A549 treated with AZD2906 at 1 μM for 4 hours (cell line): Measurements from ENCODE around the gene CIZ1. TPM values are rescaled to one million over a fixed set of nuclear protein-coding genes. Genes with fewer than 3 reads are reported as not detected.

Source experiments
- total RNA-seq: library from RNA; stranded (reverse); fragments of 200-300 nt; extraction: Qiagen RNA extraction; gene quantifications from 5 replicates; pipeline ENCODE4 v1.2.3, GENCODE V29; 2022

Gene CIZ1, protein sequence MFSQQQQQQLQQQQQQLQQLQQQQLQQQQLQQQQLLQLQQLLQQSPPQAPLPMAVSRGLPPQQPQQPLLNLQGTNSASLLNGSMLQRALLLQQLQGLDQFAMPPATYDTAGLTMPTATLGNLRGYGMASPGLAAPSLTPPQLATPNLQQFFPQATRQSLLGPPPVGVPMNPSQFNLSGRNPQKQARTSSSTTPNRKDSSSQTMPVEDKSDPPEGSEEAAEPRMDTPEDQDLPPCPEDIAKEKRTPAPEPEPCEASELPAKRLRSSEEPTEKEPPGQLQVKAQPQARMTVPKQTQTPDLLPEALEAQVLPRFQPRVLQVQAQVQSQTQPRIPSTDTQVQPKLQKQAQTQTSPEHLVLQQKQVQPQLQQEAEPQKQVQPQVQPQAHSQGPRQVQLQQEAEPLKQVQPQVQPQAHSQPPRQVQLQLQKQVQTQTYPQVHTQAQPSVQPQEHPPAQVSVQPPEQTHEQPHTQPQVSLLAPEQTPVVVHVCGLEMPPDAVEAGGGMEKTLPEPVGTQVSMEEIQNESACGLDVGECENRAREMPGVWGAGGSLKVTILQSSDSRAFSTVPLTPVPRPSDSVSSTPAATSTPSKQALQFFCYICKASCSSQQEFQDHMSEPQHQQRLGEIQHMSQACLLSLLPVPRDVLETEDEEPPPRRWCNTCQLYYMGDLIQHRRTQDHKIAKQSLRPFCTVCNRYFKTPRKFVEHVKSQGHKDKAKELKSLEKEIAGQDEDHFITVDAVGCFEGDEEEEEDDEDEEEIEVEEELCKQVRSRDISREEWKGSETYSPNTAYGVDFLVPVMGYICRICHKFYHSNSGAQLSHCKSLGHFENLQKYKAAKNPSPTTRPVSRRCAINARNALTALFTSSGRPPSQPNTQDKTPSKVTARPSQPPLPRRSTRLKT
- total RNA-seq, result 64.7 to 91.5 TPM (median 81.8 TPM) in 5 replicates

DNA sequence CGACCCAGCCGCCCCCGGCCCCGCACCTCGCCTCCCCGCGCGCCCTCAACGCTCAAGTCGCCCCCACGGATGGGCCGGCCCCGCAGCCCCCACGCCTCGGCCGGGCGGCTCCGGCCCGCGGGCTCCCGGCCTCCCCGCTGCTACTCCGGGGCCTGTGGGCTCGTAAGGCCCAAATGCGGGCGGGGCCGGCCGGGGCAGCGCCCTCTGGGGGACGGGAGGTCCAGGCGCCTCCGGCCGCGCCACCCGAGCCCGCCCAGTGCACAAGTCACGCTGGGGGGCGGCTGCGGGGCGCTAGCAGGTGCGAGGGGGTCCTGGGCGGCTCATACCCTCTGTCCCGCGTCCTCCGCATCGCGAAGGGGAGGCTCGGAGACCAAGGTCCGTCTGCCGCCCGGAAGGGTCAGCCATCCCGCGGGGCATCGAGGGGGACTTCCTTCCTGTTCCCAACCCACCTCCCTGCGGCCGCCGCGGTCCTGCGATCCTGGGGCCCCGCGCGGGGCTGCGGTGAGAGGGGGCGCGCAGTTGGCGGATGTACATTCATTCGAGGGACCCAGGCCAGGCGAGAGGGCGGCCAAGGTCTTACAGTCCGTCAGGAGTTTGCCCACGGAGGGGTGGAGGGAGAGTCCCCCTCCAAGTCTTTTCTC is at the start of gene CIZ1:
Gene CIZ1, minus strand, starts transcription at position 167 of the 641 bp plus-strand sequence. CDS start 715 bp downstream, outside the sequence.

DNA sequence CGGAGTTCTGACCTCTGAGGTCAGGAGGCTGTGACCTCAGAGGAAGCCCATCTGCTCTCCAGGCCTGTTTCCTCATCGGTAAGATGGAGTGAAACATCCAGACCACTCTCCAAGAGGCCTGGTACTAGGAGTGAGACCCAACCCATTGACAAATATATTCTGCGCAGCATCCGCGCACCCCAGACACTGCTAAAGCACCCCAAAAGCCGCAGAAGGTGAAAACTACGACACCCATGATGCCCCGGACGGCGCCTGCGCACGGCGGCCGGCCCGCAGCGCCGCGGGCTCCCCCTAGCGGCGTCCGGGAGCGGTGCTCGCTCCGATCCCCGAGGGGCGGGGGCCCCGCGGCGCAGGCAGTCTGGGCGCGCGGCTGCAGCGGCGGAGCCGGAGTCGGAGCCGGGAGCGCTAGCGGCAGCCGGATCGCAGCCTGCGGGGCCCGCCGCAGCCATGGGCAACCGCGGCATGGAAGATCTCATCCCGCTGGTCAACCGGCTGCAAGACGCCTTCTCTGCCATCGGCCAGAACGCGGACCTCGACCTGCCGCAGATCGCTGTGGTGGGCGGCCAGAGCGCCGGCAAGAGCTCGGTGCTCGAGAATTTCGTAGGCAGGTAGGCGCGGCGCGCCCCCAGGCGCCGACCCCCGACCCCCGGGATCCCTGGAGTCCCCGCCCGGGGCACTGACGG is 11.8 kb upstream of the CIZ1 start, which contains the start of gene DNM1:
Gene DNM1, plus strand, starts transcription at position 356 of the 683 bp plus-strand sequence. Its CDS starts 92 bp downstream, at position 448.

DNA sequence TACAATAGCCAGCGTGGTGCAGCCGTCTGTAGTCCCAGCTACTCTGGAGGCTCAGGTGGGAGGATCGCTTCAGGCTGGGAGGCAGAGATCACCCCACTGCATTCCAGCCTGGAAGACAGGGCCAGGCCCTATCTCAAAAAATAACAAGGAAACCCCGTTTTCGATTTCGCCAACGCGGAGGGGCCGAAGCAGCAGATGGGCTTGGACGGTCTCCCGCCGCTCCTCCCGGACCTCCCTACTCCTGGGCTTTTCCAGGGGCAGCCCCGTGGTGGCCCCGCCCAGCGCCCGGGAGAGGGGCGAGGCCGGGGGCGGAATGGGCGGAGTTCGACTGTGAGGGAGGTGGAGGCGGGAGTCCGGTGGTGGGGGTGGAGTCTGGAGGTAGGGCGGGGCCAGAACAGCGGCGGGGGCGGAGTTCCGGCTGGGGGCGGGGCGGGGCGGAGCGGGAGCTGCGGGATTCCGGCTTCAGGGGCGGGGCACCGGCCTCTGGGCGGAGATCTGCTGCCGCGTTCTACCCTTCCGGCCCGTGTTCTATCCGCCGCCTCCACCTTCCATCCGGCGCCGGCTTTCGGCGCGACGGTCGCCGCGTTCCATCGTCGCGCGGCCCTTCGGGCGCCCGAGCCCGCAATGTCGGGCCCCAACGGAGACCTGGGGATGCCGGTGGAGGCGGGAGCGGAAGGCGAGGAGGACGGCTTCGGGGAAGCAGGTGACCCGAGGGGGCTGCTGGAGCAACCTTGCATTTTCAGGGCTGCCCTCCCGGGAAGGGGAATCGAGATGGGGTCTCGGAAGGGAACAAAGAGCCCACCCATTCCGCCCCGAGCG is 31.4 kb downstream of the CIZ1 start, which contains the start of gene BBLN:
Gene BBLN, plus strand, starts transcription at position 482 of the 819 bp plus-strand sequence. Its CDS starts 143 bp downstream, at position 625.

DNA sequence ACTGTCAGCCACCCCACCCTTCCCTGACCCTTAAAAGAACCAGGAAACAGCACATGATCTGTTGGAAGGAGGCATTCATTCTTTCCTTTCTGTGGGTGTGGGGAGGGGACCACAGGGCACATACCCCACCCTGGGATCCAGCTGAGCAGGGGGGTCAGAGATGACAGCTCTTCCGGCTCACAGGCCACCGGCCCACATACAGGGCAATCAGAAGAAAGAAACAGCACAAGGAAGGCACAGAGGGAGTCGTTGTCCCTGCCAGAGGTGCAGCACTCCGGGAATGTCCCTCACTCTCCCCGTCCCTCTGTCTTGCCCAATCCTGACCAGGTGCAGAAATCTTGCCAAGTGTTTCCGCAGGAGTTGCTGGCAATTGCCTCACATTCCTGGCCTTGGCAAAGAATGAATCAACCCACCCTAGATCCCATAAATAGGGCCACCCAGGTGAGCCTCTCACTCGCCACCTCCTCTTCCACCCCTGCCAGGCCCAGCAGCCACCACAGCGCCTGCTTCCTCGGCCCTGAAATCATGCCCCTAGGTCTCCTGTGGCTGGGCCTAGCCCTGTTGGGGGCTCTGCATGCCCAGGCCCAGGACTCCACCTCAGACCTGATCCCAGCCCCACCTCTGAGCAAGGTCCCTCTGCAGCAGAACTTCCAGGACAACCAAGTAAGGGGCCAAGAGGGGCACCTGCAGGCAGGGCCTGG is 42.2 kb downstream of the CIZ1 start, which contains the start of gene LCN2:
Gene LCN2, plus strand, starts transcription at position 453 of the 701 bp plus-strand sequence. Its CDS starts 73 bp downstream, at position 526.

DNA sequence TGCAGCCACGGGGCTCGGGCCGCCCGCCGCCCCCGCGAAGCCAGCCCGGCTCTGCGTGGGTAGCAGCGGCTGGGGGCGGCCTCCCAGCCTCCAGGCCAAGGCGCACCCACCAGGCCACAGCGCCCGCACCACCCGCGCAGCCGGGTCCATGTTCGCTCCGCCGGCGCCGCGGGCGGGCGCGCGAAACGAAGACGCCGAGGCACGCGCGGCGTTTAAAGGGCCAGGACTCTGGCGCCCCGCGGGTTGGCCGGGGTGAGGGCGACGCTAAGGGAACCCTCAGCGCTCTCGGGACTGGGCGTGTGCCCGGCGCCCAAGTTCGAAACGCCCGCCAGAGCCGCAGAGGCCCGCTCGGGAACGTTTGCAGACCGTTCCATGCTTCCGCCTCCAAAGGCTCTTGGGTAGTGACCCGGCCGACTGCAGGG is 63.8 kb downstream of the CIZ1 start, which contains the start of gene PTGES2:
Gene PTGES2, minus strand, starts transcription at position 162 of the 422 bp plus-strand sequence. Its CDS starts 12 bp downstream, at position 150.

Other genes with a start within 250 kb of the CIZ1 start
- 36.3 to 51.9 TPM (median 38.3 TPM) in 5 replicates for gene EEIG1, start 210.6 kb downstream of the CIZ1 start, total RNA-seq
- gene NAIF1, start 124.3 kb downstream of the CIZ1 start, total RNA-seq, result 4.8 to 8.0 TPM (median 7.0 TPM) in 5 replicates
- 7.6 to 8.9 TPM (median 8.7 TPM) in 5 replicates for gene SLC25A25, start 123.3 kb downstream of the CIZ1 start, total RNA-seq
- gene PTGES2, start 63.8 kb downstream of the CIZ1 start, total RNA-seq, result 78.5 to 99.8 TPM (median 99.1 TPM) in 5 replicates
- gene LCN2, start 42.1 kb downstream of the CIZ1 start, total RNA-seq, result 3.3 to 6.9 TPM (median 3.6 TPM) in 5 replicates
- gene BBLN, start 31.3 kb downstream of the CIZ1 start, total RNA-seq, result 39.5 to 74.4 TPM (median 67.3 TPM) in 5 replicates
- gene DNM1, start 11.8 kb upstream of the CIZ1 start, total RNA-seq, result 78.9 to 89.5 TPM (median 83.5 TPM) in 5 replicates
- 43.1 to 47.7 TPM (median 46.4 TPM) in 5 replicates for gene GOLGA2, start 84.4 kb upstream of the CIZ1 start, total RNA-seq
- gene SWI5, start 84.7 kb upstream of the CIZ1 start, total RNA-seq, result 36.5 to 45.8 TPM (median 43.0 TPM) in 5 replicates
- 40.9 to 49.1 TPM (median 46.8 TPM) in 5 replicates for gene TRUB2, start 130.9 kb upstream of the CIZ1 start, total RNA-seq
- 52.2 to 61.8 TPM (median 58.9 TPM) in 5 replicates for gene COQ4, start 131.3 kb upstream of the CIZ1 start, total RNA-seq
- gene SLC27A4, start 149.0 kb upstream of the CIZ1 start, total RNA-seq, result 37.3 to 49.5 TPM (median 45.2 TPM) in 5 replicates
- 68.1 to 87.1 TPM (median 84.3 TPM) in 5 replicates for gene URM1, start 179.8 kb upstream of the CIZ1 start, total RNA-seq
- gene CERCAM, start 229.3 kb upstream of the CIZ1 start, total RNA-seq, result 34.2 to 41.0 TPM (median 36.2 TPM) in 5 replicates